PC-3 (cell line): ENCODE measurements around the gene TMEM168. TPM values are rescaled to one million over a fixed set of nuclear protein-coding genes. Genes with fewer than 3 reads are reported as not detected.

Source experiments
- ATAC-seq: fragments of 200-7000 bp; cut with Tn5 transposase; 2 replicates; pipeline ENCODE4 v1.9.1; 2020; ENCODE audit warnings: mild to moderate bottlenecking, moderate library complexity
- BruUV-seq: library from RNA; stranded (reverse); fragments of 400-500 nt; replicated peaks from 2 replicates; lab custom pipeline; 2021; lab: Mats Ljungman, UMichigan
- CTCF ChIA-PET: fragments of 300-600 bp; sonication (Branson Sonifier 250); formaldehyde crosslinking; loops from one replicate; lab custom pipeline; 2022; ENCODE audit warnings: antibody characterized with exemption; lab: Charles Lee
- POLR2A ChIA-PET: fragments of 300-600 bp; sonication (Branson Sonifier 250); formaldehyde crosslinking; loops from one replicate; lab custom pipeline; 2022; ENCODE audit warnings: antibody characterized with exemption; ENCODE audit not compliant: unreplicated experiment; lab: Charles Lee
- DNase-seq: peaks from one replicate; pipeline ENCODE4 v3.0.0-alpha.2; 2015
- H2AFZ ChIP-seq: fragments of 300-600 bp; sonication (generic); 2 replicates; pipeline ENCODE4 v1.6.0; 2016; ENCODE audit warnings: antibody characterized with exemption, low read length
- H3F3A ChIP-seq: fragments of 300-600 bp; sonication (generic); one replicate; pipeline ENCODE4 v1.6.0; 2017; ENCODE audit warnings: antibody characterized with exemption, low read length, control low read depth, mild to moderate bottlenecking; ENCODE audit not compliant: unreplicated experiment
- H3K27ac ChIP-seq: fragments of 300-600 bp; sonication (generic); 2 replicates; pipeline ENCODE4 v1.5.1; 2016; ENCODE audit warnings: mild to moderate bottlenecking, low read length
- H3K27me3 ChIP-seq: fragments of 300-600 bp; sonication (generic); 2 replicates; pipeline ENCODE4 v1.6.1; 2016; ENCODE audit warnings: low read length, mixed read lengths
- H3K36me3 ChIP-seq: fragments of 300-600 bp; sonication (generic); 2 replicates; pipeline ENCODE4 v1.6.1; 2016; ENCODE audit warnings: low read depth, mixed run types, low read length, mixed read lengths
- H3K4me1 ChIP-seq: fragments of 300-600 bp; sonication (generic); 2 replicates; pipeline ENCODE4 v1.5.1; 2016; ENCODE audit warnings: low read length; ENCODE audit not compliant: insufficient read depth
- H3K4me2 ChIP-seq: fragments of 300-600 bp; sonication (generic); 2 replicates; pipeline ENCODE4 v1.6.0; 2016; ENCODE audit warnings: low read length
- H3K4me3 ChIP-seq: fragments of 300-600 bp; sonication (generic); 2 replicates; pipeline ENCODE4 v1.5.1; 2016; ENCODE audit warnings: mild to moderate bottlenecking, low read length, mixed read lengths
- H3K79me2 ChIP-seq: fragments of 300-600 bp; sonication (generic); 2 replicates; pipeline ENCODE4 v1.6.1; 2017; ENCODE audit warnings: low read length, mixed read lengths
- H3K9ac ChIP-seq: fragments of 300-600 bp; sonication (generic); 2 replicates; pipeline ENCODE4 v1.6.0; 2016; ENCODE audit warnings: mild to moderate bottlenecking, low read length
- H3K9me2 ChIP-seq: fragments of 300-600 bp; sonication (generic); replicated peaks from 2 replicates; pipeline ENCODE4 v1.6.1; 2016; ENCODE audit warnings: mixed run types, low read length, mixed read lengths
- H3K9me3 ChIP-seq: fragments of 300-600 bp; sonication (generic); 2 replicates; pipeline ENCODE4 v1.6.1; 2016; ENCODE audit warnings: low read length, mixed read lengths
- H4K20me1 ChIP-seq: fragments of 300-600 bp; sonication (generic); 2 replicates; pipeline ENCODE4 v1.6.1; 2016; ENCODE audit warnings: low read length, mixed read lengths
- EZH2 ChIP-seq: fragments of 300-600 bp; sonication (generic); IDR thresholded peaks from one replicate; pipeline ENCODE4 v1.6.1; 2017; ENCODE audit warnings: antibody characterized with exemption, mild to moderate bottlenecking, low read length; ENCODE audit not compliant: unreplicated experiment
- EZH2phosphoT487 ChIP-seq: fragments of 300-600 bp; sonication (generic); IDR thresholded peaks from 2 replicates; pipeline ENCODE4 v1.6.1; 2018; ENCODE audit warnings: mild to moderate bottlenecking, antibody characterized with exemption, low read length, borderline replicate concordance
- intact Hi-C: fragments of 100-400 bp; cut with micrococcal nuclease; formaldehyde crosslinking; loops from 2 replicates; pipeline ENCODE4 v1.9.0; 2023
- total RNA-seq: library from RNA; depleted of rRNA; stranded (reverse); fragments of >200 nt; gene quantifications from 2 replicates; pipeline ENCODE4 v1.2.3, GENCODE V29; 2014
- TF ChIP-seq, protein P1 (sequence below): fragments of 300-600 bp; sonication (generic); conservative IDR thresholded peaks from 2 replicates; pipeline ENCODE4 v1.5.1; 2017; ENCODE audit warnings: antibody characterized with exemption, low read depth, mild to moderate bottlenecking, low read length

TMEM168 gene
- total RNA-seq, 1 experiment from 2014 or later: 19.8 TPM

DNA sequence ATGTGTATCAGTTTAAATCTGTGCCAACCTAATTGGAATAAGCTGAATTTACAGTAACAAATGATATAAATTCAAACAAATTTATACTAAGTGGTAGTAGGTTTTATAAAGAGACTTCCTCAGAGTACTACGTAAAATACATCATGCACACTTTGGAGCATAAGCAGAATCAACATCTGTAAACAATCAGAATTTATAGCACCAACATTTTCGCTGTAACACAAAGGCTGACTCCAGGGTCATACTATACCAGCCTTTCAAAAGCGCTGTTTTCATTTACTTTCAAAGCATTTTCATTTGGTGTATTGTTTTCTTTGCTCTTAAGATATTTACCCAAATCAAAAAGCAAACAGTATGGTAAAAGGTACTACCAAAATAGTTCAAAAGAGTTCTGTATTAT is 29.3 kb upstream of the TMEM168 start:
- Histone ChIP-seq H3K79me2 (no peaks in the 10 kb centered on the region), H2AFZ (no peak overlapping the region), H3K4me1 (no peaks in the 10 kb centered on the region), H3K4me2 (no peak overlapping the region), H3F3A (no peaks in the 10 kb centered on the region), H3K9me2 (no peaks in the 10 kb centered on the region), H3K9me3 (no peaks in the 10 kb centered on the region), H3K36me3 (no peaks in the 10 kb centered on the region), H3K9ac (no peak overlapping the region), H3K27ac (no peak overlapping the region), H4K20me1 (no peaks in the 10 kb centered on the region), H3K4me3 (no peak overlapping the region), H3K27me3 (no peaks in the 10 kb centered on the region)
- TF ChIP-seq EZH2 (no peak), EZH2phosphoT487 (no peak)
- TF ChIP-seq, protein P1, sequence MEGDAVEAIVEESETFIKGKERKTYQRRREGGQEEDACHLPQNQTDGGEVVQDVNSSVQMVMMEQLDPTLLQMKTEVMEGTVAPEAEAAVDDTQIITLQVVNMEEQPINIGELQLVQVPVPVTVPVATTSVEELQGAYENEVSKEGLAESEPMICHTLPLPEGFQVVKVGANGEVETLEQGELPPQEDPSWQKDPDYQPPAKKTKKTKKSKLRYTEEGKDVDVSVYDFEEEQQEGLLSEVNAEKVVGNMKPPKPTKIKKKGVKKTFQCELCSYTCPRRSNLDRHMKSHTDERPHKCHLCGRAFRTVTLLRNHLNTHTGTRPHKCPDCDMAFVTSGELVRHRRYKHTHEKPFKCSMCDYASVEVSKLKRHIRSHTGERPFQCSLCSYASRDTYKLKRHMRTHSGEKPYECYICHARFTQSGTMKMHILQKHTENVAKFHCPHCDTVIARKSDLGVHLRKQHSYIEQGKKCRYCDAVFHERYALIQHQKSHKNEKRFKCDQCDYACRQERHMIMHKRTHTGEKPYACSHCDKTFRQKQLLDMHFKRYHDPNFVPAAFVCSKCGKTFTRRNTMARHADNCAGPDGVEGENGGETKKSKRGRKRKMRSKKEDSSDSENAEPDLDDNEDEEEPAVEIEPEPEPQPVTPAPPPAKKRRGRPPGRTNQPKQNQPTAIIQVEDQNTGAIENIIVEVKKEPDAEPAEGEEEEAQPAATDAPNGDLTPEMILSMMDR: no peak
- ChIA-PET CTCF (no interaction called here), POLR2A (no interaction called here)
- intact Hi-C loops: no loop called here
- ATAC-seq (no peak), DNase-seq (no peak)
- no TSS peak for BruUV-seq

DNA sequence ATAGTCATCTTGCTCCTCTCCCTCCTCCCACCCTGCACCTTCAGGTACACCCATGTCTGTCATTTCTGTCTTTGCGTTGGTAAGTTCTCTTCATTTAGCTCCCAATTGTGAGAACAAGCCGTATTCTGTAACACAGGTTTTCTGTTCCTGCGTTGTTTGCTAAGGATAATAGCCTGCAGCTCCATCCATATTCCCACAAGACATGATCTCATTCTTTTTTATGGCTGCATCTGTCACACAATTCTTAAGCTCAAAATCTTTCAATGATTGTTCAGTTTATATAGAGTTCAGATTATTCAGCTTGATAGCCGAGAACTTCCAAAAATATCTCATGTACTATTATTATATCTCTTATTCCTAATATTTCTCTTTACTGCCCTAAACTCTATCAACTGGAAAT is 16.0 kb upstream of the TMEM168 start:
- H3K4me3 ChIP-seq: no peak overlapping the region
- H3K9ac ChIP-seq: no peak overlapping the region
- ChIA-PET CTCF (no interaction called here), POLR2A (no interaction called here)
- H3F3A ChIP-seq: no peaks in the 10 kb centered on the region
- H3K79me2 ChIP-seq: no peaks in the 10 kb centered on the region
- no peaks in the 10 kb centered on the region for H3K36me3 ChIP-seq
- no peaks in the 10 kb centered on the region for H4K20me1 ChIP-seq
- H3K9me2 ChIP-seq: no peaks in the 10 kb centered on the region
- ATAC-seq: no peak
- H2AFZ ChIP-seq: no peak overlapping the region
- no TSS peak for BruUV-seq
- intact Hi-C loops: no loop called here
- no peaks in the 10 kb centered on the region for H3K9me3 ChIP-seq
- H3K27ac ChIP-seq: no peak overlapping the region
- H3K27me3 ChIP-seq: peaks cover 27% of the 10 kb centered on the region
- no peak for DNase-seq
- H3K4me1 ChIP-seq: no peaks in the 10 kb centered on the region
- TF ChIP-seq EZH2: no peak
- TF ChIP-seq, protein P1: no peak
- TF ChIP-seq EZH2phosphoT487: no peak
- H3K4me2 ChIP-seq: no peak overlapping the region

DNA sequence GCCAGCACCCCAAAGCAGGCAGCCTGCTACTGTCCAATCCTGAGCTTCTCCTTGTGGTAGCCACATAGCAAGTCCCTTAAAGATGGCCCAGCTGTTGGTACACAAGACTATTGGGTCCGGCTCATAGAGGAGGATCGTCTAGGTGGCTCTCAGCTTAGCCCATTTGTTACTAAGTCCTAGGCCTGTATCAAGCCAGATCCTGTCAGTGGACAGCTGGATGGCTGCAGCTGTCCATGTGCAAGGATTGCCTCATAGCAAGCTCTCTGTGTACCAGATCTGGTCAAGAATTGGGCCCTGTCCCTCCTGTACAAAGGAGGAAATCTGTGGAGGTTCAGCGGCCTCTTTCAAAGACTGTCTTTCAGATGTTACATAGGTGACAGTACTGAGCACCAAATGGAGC is 12.2 kb upstream of the TMEM168 start:
- ChIA-PET POLR2A (no interaction called here), CTCF (no interaction called here)
- ATAC-seq: no peak
- Histone ChIP-seq H3K4me2 (no peak overlapping the region), H4K20me1 (no peaks in the 10 kb centered on the region), H3K36me3 (no peaks in the 10 kb centered on the region), H3K4me3 (no peak overlapping the region), H3F3A (no peaks in the 10 kb centered on the region), H2AFZ (no peak overlapping the region), H3K4me1 (no peaks in the 10 kb centered on the region), H3K27ac (no peak overlapping the region), H3K79me2 (no peaks in the 10 kb centered on the region), H3K9ac (no peak overlapping the region), H3K9me3 (no peaks in the 10 kb centered on the region), H3K27me3 (peaks cover 24% of the 10 kb centered on the region), H3K9me2 (no peaks in the 10 kb centered on the region)
- no TSS peak for BruUV-seq
- no peak for DNase-seq
- intact Hi-C loops: no loop called here
- TF ChIP-seq EZH2 (no peak), EZH2phosphoT487 (no peak)
- TF ChIP-seq, protein P1: no peak
